Suprapubic skin (tissue), 3 donors: Measurements from ENCODE around the gene HRG.

Experiments
- CTCF ChIP-seq, 2 donors: fragments of 200-600 bp in 1 of 2; fragments of 450-650 bp in 1 of 2; sonication (generic) in 1 of 2; IDR thresholded peaks; one replicate each; pipeline ENCODE4 v1.5.1; 2016 to 2019; ENCODE audit warnings: antibody characterized with exemption in 2 of 2, mild to moderate bottlenecking in 1 of 2, moderate library complexity in 1 of 2
- POLR2AphosphoS5 ChIP-seq, 3 donors: sonication (generic); formaldehyde crosslinking; IDR thresholded peaks; one replicate each; pipeline ENCODE4 v1.6.1; 2017; ENCODE audit warnings: antibody characterized with exemption in 3 of 3

GRCh38 chr3:186722457-186722856 lies 56.6 kb downstream of the HRG start:
- TF ChIP-seq CTCF (IDR thresholded peaks at IDR 0.05), result no peak
- TF ChIP-seq POLR2AphosphoS5 (IDR thresholded peaks at IDR 0.05), result no peak
